ENCODE data around the gene RPS6KB1. TPM values are rescaled to one million over a fixed set of nuclear protein-coding genes. Genes with fewer than 3 reads are reported as not detected.
"Not testable (repeated sequence)": the region's sequence is repeated elsewhere in the genome, so short reads cannot be mapped to it uniquely, and the experiment has no call there.

Gene RPS6KB1
- total and polyA plus RNA-seq, 2 of the 8 experiments (the other 6 are each of a cell fraction or from before 2014, with no cell fraction given), result 3.4 to 28.4 TPM

GRCh38 chr17:59959574-59959973 is 66.7 kb downstream of the RPS6KB1 start:
- H3K27me3 ChIP-seq (replicated peaks in 1 of 4; ENCODE audit: control insufficient read depth in 3 of 4, extremely low read depth in 1 of 4, insufficient read depth in 3 of 4, low read length in 3 of 4); H3K79me2 ChIP-seq (ENCODE audit: control insufficient read depth in 1 of 2, insufficient read depth in 2 of 2, low read length in 2 of 2); H2BK20ac ChIP-seq (ENCODE audit: low read length); H3K56ac ChIP-seq (replicated peaks; ENCODE audit: insufficient read length, low read depth, low read length); H3K9ac ChIP-seq (replicated peaks in 1 of 4; ENCODE audit: extremely low read depth in 1 of 4, low read depth in 3 of 4, low read length in 3 of 4); H3K4me2 ChIP-seq (ENCODE audit: insufficient read depth in 1 of 2, low read depth in 2 of 2, low read length in 2 of 2); H3K18ac ChIP-seq (ENCODE audit: extremely low read depth, low read length); H4K5ac ChIP-seq (ENCODE audit: insufficient read length, low read depth, low read length); H3K4me1 ChIP-seq (replicated peaks in 1 of 4; ENCODE audit: control insufficient read depth in 3 of 4, insufficient read depth in 4 of 4, low read length in 3 of 4); H3K36me3 ChIP-seq (ENCODE audit: control insufficient read depth in 2 of 4, insufficient read depth in 4 of 4, low read length in 3 of 4); FAIRE-seq; H3K4me3 ChIP-seq (ENCODE audit: extremely low read depth in 1 of 4, insufficient read depth in 2 of 4, low read depth in 3 of 4, low read length in 4 of 4); H4K20me1 ChIP-seq (replicated peaks in 1 of 2; ENCODE audit: control insufficient read depth in 1 of 2, insufficient read depth in 2 of 2, low read length in 2 of 2); H4K8ac ChIP-seq (ENCODE audit: extremely low read depth, insufficient read depth, low read length); H3K23ac ChIP-seq (ENCODE audit: insufficient read length); H2BK12ac ChIP-seq (ENCODE audit: low read depth, low read length); H2BK5ac ChIP-seq (ENCODE audit: low read depth, low read length); H3K23me2 ChIP-seq (ENCODE audit: low read depth, low read length); H2BK15ac ChIP-seq (ENCODE audit: low read length); H3K27ac ChIP-seq (ENCODE audit: low read depth, low read length); H4K91ac ChIP-seq (replicated peaks; ENCODE audit: insufficient read length, low read length); H2BK120ac ChIP-seq (replicated peaks; ENCODE audit: low read depth, low read length); DNase-seq (ENCODE audit: low read depth in 1 of 2, low spot score in 2 of 2); H3K9me3 ChIP-seq (ENCODE audit: insufficient read depth in 2 of 2, low read depth in 1 of 2, low read length in 1 of 2); CTCF ChIA-PET (ENCODE audit: partially characterized antibody); H3K79me1 ChIP-seq (ENCODE audit: low read depth, low read length); H3K14ac ChIP-seq (ENCODE audit: insufficient read length); H3K4ac ChIP-seq (replicated peaks; ENCODE audit: insufficient read length, low read depth, low read length); H2AK5ac ChIP-seq (ENCODE audit: low read depth, low read length); H2AFZ ChIP-seq (ENCODE audit: low read length): not testable (repeated sequence)
- POLR2A ChIA-PET (ENCODE audit: partially characterized antibody), result interaction anchor here (0.6 kb wide), 2 partner anchors 10 to 226 kb away, joined by 3 read pairs; no protein-coding TSS in a partner anchor
- 88% methylated on average over 8 of the region's 8 CpGs; no CpG with 5 or more reads in 1 of the 2 experiments for WGBS, 2 experiments (ENCODE audit: extremely low coverage in 1 of 2, insufficient coverage in 1 of 2, insufficient read length in 1 of 2, insufficient replicate concordance in 2 of 2, low coverage in 1 of 2, low lambda C conversion rate in 2 of 2, missing lambda C conversion rate in 1 of 2)

Measured in H1 (cell line).